Neuron (in vitro differentiated cells): ENCODE measurements around the gene LRP5.

ENCODE experiments used
- H2AFZ ChIP-seq: one replicate; pipeline ENCODE4 v1.6.1; 2013; ENCODE audit warnings: low read depth, mild to moderate bottlenecking, inconsistent platforms, low read length, moderate library complexity
- H3K27me3 ChIP-seq: one replicate; pipeline ENCODE4 v1.6.1; 2013; ENCODE audit warnings: low read length; ENCODE audit not compliant: insufficient read depth
- H3K36me3 ChIP-seq: one replicate; pipeline ENCODE4 v1.6.1; 2013; ENCODE audit warnings: low read length; ENCODE audit not compliant: insufficient read depth
- H3K4me1 ChIP-seq: one replicate; pipeline ENCODE4 v1.6.1; 2013; ENCODE audit warnings: low read length; ENCODE audit not compliant: insufficient read depth
- H3K4me3 ChIP-seq: 2 replicates; pipeline ENCODE4 v1.5.1; 2013; ENCODE audit warnings: mild to moderate bottlenecking, low read length, moderate library complexity
- H3K9me3 ChIP-seq: one replicate; pipeline ENCODE4 v1.6.1; 2013; ENCODE audit warnings: low read length

Gene LRP5

DNA sequence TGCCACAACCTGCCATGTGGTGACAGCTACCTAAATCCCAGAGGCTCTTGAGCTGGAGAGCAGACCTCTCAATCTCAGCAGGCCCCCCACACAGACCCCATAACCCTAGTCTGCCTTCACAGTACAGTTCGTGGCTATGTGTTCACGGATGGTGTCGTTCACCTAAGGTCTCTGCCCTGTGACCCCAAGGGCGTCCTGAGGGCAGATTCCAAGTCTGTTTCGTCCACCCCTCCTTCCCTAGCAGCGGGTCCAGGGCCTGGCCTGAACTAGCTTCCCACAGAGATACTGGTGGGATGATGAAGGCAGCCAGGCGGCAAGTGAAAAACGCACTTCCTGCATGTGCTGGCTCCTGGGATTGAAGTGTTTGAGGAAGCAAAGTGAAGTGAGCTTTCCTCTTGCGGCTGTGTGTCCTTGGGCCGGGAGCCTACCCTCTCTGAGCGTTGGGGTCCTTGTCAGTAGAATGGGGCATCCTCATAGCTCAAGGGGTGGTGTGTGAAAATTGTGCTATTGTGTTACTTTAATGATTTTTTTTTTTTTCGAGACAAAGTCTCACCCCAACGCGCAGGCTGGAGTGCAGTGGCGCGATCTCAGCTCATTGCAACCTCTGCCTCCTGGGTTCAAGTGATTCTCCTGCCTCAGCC, 70.1 kb downstream of the LRP5 start:
- H2AFZ ChIP-seq = no peak overlapping the region
- peaks cover 13% of the 10 kb centered on the region for H3K4me1 ChIP-seq
- no peaks in the 10 kb centered on the region for H3K9me3 ChIP-seq
- no peaks in the 10 kb centered on the region for H3K27me3 ChIP-seq
- no peak overlapping the region for H3K4me3 ChIP-seq
- peaks cover 11% of the 10 kb centered on the region for H3K36me3 ChIP-seq

DNA sequence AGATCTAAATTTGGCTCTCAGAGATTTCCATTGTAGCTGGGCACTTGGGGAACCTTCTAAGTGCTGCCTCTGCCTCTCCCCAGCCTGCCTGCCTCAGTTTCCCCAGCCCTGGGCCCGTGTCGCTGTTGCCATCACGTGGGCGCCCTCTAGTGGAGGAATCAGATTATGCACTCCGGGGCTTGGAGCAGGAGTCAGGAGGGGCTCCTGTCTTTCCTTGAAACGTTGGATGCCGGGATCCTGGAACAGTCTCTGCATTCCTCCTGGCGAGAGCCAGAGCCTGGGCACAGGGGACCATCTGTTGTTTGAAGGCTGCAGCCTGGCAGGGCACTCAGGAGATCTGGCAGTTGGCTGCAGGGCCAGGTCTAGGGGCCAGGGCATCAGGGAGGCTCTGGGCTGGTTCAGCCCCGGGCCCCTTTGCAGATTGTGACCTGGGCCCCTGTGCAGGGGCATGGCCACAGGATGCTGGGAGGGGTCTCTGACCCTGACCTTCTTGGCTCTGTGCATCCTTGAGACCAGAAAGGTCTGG, 71.6 kb downstream of the LRP5 start:
- Histone ChIP-seq H2AFZ (no peak overlapping the region), H3K27me3 (no peaks in the 10 kb centered on the region), H3K4me1 (peaks cover 13% of the 10 kb centered on the region), H3K36me3 (peaks cover 23% of the 10 kb centered on the region), H3K4me3 (no peak overlapping the region), H3K9me3 (no peaks in the 10 kb centered on the region)

- H3K9me3 ChIP-seq = no peaks in the 10 kb centered on the region
- no peak overlapping the region for H2AFZ ChIP-seq
- peaks cover 13% of the 10 kb centered on the region for H3K4me1 ChIP-seq
- peaks cover 29% of the 10 kb centered on the region for H3K36me3 ChIP-seq
- H3K27me3 ChIP-seq = no peaks in the 10 kb centered on the region
- no peak overlapping the region for H3K4me3 ChIP-seq
These were observed 72.2 kb downstream of the LRP5 start for GRCh38 chr11:68384530-68385081.

DNA sequence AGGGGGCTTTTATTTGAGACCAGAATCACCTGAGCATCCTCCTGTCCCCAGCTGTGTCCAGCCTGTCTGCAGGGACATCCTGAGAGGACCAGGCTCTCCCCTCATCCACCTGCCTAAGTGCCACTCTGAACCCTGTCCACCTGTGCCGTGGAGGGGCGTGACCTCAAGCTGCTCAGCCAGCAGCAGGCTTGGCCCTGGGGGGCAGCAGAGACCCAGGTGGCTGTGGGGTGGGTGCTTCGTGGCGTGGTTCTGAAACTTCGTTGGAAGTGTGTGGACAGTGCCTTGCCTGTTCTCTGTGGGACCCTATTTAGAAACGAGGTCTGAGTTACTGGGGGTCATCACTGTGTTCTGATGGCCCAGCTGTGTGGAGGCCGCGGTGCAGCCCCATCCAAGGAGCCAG, 72.7 kb downstream of the LRP5 start:
- peaks cover 34% of the 10 kb centered on the region for H3K36me3 ChIP-seq
- H3K4me1 ChIP-seq = peaks cover 11% of the 10 kb centered on the region
- no peaks in the 10 kb centered on the region for H3K27me3 ChIP-seq
- no peak overlapping the region for H2AFZ ChIP-seq
- no peak overlapping the region for H3K4me3 ChIP-seq
- no peaks in the 10 kb centered on the region for H3K9me3 ChIP-seq

DNA sequence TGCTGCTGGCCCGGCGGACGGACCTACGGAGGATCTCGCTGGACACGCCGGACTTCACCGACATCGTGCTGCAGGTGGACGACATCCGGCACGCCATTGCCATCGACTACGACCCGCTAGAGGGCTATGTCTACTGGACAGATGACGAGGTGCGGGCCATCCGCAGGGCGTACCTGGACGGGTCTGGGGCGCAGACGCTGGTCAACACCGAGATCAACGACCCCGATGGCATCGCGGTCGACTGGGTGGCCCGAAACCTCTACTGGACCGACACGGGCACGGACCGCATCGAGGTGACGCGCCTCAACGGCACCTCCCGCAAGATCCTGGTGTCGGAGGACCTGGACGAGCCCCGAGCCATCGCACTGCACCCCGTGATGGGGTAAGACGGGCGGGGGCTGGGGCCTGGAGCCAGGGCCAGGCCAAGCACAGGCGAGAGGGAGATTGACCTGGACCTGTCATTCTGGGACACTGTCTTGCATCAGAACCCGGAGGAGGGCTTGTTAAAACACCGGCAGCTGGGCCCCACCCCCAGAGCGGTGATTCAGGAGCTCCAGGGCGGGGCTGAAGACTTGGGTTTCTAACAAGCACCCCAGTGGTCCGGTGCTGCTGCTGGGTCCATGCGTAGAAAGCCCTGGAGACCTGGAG, 74.1 kb downstream of the LRP5 start:
- Histone ChIP-seq H3K4me1 (no peaks in the 10 kb centered on the region), H3K36me3 (peaks cover 42% of the 10 kb centered on the region), H3K9me3 (no peaks in the 10 kb centered on the region), H3K4me3 (no peak overlapping the region), H2AFZ (no peak overlapping the region), H3K27me3 (no peaks in the 10 kb centered on the region)

DNA sequence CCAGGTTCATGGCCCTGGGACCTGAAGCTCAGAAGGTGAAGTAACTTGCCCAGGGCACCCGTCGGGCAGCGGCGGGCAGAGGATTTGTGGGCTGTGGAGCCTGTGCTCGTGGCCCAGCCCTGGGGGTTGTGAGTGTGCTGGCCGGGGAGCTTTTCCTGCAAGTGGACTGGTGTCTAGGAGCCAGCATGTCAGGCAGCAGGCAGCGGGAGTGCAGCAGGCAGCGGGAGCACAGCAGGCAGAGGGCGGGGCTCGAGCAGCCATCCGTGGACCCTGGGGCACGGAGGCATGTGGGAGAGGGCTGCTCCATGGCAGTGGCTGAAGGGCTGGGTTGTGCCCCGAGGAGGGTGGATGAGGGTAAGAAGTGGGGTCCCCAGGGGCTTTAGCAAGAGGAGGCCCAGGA, 75.4 kb downstream of the LRP5 start:
- Histone ChIP-seq H3K4me3 (no peak overlapping the region), H3K36me3 (peaks cover 47% of the 10 kb centered on the region), H3K9me3 (no peaks in the 10 kb centered on the region), H2AFZ (no peak overlapping the region), H3K27me3 (no peaks in the 10 kb centered on the region), H3K4me1 (no peaks in the 10 kb centered on the region)

- H3K4me3 ChIP-seq = no peak overlapping the region
- H3K9me3 ChIP-seq = no peaks in the 10 kb centered on the region
- H3K27me3 ChIP-seq = no peaks in the 10 kb centered on the region
- H2AFZ ChIP-seq = no peak overlapping the region
- H3K36me3 ChIP-seq = peaks cover 48% of the 10 kb centered on the region
- H3K4me1 ChIP-seq = no peaks in the 10 kb centered on the region
These were observed 76.3 kb downstream of the LRP5 start for GRCh38 chr11:68388595-68389198.

GRCh38 chr11:68390315-68390714, 77.9 kb downstream of the LRP5 start:
- Histone ChIP-seq H3K4me3 (no peak overlapping the region), H3K27me3 (no peaks in the 10 kb centered on the region), H3K9me3 (no peaks in the 10 kb centered on the region), H3K4me1 (no peaks in the 10 kb centered on the region), H3K36me3 (peaks cover 51% of the 10 kb centered on the region), H2AFZ (no peak overlapping the region)

DNA sequence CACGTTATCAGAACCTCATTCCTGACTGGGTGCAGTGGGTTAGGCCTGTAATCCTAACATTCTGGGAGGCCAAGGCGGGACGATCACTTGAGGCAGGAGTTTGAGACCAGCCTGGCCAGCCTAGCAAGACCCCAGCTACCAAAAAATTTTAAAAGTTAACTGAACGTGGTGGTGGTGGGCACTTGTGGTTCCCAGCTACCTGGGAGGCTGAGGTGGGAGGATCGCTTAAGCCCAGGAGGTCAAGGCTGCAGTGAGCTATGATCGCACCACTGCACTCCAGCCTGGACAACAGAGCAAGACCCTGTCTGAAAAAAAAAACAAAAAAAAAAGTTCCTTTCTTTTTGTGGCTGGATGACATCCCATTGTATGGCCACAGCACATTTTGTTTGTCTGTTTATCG, 80.4 kb downstream of the LRP5 start:
- Histone ChIP-seq H3K9me3 (no peaks in the 10 kb centered on the region), H3K4me1 (peaks cover 2% of the 10 kb centered on the region), H3K27me3 (no peaks in the 10 kb centered on the region), H3K4me3 (no peak overlapping the region), H3K36me3 (peaks cover 38% of the 10 kb centered on the region), H2AFZ (no peak overlapping the region)

DNA sequence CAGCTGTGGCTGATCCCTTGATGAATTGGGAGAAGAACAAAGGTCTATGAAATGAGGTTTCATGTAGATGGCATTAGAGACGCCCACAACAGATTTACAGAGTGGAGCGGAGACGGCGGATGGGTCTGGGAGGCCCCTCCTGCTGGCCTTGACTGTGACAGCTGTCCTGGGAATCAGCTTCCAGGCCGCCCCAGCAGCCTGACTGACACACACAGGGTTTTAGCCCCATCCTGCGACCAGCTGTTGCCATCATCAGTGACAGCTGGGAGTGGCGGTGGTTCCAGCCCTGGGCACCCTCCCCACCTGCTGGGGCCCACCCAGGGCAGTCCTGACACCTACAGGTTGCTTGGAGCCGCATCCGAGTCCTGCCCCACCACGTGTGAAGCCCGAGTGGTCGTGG, 84.1 kb downstream of the LRP5 start:
- Histone ChIP-seq H2AFZ (no peak overlapping the region), H3K4me1 (peaks cover 5% of the 10 kb centered on the region), H3K4me3 (no peak overlapping the region), H3K27me3 (no peaks in the 10 kb centered on the region), H3K9me3 (no peaks in the 10 kb centered on the region), H3K36me3 (peaks cover 9% of the 10 kb centered on the region)

GRCh38 chr11:68397256-68397655, 84.9 kb downstream of the LRP5 start:
- no peak overlapping the region for H2AFZ ChIP-seq
- H3K4me3 ChIP-seq = no peak overlapping the region
- peaks cover 5% of the 10 kb centered on the region for H3K4me1 ChIP-seq

GRCh38 chr11:68398995-68399851, 86.8 kb downstream of the LRP5 start:
- Histone ChIP-seq H3K4me1 (peaks cover 5% of the 10 kb centered on the region), H3K4me3 (no peak overlapping the region), H3K27me3 (no peaks in the 10 kb centered on the region), H3K9me3 (no peaks in the 10 kb centered on the region), H3K36me3 (peaks cover 21% of the 10 kb centered on the region), H2AFZ (no peak overlapping the region)

More at GRCh38 chr11:68397256-68397655, 84.9 kb downstream of the LRP5 start:
- Histone ChIP-seq H3K36me3 (peaks cover 10% of the 10 kb centered on the region), H3K9me3 (no peaks in the 10 kb centered on the region), H3K27me3 (no peaks in the 10 kb centered on the region)
